ENCODE data around the gene CORO2A.
"Not testable (repeated sequence)": the region's sequence is repeated elsewhere in the genome, so short reads cannot be mapped to it uniquely, and the experiment has no call there.

CORO2A gene

DNA sequence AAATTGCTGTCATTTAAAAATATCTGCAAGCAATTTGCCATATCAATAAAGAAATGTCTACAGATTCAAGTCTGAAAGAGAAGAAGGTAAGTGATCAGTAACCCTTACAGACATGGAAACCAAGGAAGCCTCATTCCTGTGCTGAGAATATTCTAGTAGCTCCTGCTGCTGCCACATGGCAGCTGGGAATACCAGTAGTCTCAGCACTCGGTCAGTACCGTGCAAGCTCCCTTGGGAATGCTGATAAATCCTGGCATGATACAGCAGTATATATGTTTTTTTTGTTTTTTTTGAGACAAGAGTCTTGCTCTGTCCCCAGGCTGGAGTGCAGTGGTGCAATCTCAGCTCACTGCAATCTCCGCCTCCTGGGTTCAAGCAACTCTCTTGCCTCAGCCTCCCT, 108.0 kb downstream of the CORO2A start:
- DNase-seq (ENCODE audit: low spot score) = no peak

DNA sequence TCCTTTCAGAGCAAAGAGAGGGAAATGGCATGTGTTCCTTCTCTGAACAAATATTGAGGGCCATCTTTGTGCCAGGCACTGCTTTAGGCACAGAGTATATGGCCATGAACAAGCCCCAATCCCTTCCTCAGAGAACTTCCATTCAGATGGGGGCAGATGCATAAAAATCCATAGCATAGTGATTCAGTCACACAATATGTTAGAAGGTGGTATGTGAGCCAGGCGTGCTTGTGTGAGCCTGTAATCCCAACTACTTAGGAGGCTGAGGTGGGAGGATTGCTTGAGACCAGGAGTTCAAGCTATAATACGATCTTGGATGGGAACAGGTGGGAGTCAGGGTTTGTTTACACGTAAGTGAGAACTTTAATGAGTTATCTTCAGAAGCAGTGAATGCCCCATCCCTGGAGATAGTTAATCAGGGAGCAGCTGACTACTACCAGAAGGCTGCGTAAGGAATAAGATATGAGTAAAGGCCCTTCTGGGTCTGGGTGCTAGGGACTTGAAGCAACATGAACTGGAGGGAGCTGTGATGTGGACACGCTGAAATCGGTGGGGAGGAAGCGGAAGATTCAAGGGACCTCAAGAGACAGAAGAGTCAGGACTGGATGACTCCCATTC, 108.8 kb downstream of the CORO2A start:
- no peak for DNase-seq (ENCODE audit: low spot score)

GRCh38 chr9:98083061-98083501, 109.4 kb downstream of the CORO2A start:
- DNase-seq (ENCODE audit: low spot score) = peak; percentile 32

GRCh38 chr9:98081477-98082219, 110.8 kb downstream of the CORO2A start:
- DNase-seq (ENCODE audit: low spot score) = peak; percentile 54

DNA sequence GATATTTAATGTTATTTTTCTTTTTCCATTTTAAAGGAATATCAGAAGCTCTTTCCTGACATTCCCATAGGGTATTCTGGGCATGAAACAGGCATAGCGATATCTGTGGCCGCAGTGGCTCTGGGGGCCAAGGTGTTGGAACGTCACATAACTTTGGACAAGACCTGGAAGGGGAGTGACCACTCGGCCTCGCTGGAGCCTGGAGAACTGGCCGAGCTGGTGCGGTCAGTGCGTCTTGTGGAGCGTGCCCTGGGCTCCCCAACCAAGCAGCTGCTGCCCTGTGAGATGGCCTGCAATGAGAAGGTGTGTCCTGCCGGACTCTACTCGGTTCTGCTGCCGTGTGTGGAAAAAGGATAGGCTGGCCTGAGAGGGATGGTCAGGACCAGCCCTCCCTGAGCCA, 111.7 kb downstream of the CORO2A start:
- DNase-seq (ENCODE audit: low spot score) = no peak

- DNase-seq (ENCODE audit: low spot score) = peak; percentile 50
Measured at GRCh38 chr9:98080326-98080725, 112.1 kb downstream of the CORO2A start.

- DNase-seq (ENCODE audit: low spot score) = no peak
Measured at GRCh38 chr9:98078895-98079294, 113.5 kb downstream of the CORO2A start.

DNA sequence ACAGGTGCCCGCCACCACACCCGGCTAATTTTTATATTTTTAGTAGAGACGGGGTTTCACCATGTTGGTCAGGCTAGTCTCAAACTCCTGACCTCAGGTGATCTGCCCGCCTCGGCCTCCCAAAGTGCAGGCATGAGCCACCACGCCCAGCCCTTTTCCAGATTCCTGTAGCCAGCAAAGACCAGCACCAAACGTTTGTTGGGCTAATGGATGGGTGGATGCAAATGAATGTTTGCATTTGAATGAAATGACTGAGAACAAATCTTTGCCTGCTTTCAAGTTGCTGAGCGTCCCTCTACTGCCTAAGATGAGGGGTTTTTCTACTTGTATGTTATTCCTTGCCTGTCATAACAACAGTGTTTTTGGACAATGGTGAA, 115.9 kb downstream of the CORO2A start:
- not testable (repeated sequence) for DNase-seq (ENCODE audit: low spot score)

DNA sequence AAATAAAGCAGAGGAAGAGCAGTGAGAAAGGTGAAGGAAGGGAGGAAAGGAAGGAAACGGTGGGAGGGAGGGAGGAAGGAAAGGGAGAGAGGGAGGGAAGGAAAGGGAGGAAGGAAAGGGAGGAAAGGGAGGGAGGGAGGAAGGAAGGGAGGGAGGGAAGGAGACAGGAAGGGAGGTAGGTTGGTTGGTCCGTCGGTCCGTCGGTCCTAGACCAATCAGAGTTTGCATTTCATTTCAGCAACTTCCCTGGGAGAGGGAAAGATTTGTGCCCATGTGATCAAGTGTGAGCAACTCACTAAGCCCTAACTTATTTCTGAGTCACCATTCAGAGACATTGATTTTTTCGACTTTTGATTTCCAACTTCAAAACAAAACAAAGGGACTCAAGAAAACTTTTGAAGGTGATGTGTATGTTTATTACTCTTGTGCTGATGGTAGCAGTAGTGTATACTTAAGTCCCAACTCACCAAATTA, 117.1 kb downstream of the CORO2A start:
- DNase-seq (ENCODE audit: low spot score) = peak; percentile 88

DNA sequence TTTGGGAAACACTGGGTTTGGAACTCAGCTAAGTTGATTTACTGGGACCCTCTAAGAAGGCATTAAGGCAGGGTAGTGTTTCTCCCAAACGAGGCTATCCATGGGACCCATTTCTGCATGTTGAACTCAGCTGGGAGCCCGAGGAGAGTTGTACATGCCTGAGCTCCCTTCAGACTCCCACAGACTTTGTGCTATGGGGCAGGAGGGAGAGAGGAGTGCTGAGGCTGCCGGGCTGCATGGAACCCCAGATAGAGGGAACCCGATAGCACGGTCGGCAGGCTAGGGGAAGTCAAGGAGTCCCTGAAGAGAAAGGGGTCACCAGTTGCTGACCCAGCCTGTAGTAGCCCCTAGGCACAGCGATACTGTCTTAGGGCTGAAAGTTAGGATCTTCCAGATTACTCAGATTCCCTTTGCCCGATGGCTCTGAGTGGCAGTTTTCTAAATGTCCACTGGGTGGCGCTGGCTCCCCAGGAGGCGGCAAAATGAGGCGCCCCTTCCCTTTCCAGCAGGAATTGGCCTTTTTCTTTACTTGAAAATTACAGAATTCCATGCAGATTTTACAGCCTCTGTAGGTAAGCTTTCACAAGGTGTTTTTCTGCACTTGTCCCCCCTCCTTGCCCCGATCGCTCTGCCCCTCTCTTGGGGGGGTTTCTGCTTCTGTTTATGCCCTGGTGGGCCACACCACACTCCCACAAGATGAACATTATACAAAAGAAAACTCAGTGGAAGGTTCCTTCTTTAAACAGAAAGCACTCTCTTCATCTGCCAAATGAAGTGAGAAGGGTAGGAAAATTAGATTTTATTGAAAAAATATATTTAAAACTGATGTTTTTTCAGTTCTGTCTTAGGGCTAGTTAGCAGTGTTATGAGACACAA, 118.1 kb downstream of the CORO2A start:
- peak; percentile 82 for DNase-seq (ENCODE audit: low spot score)

DNA sequence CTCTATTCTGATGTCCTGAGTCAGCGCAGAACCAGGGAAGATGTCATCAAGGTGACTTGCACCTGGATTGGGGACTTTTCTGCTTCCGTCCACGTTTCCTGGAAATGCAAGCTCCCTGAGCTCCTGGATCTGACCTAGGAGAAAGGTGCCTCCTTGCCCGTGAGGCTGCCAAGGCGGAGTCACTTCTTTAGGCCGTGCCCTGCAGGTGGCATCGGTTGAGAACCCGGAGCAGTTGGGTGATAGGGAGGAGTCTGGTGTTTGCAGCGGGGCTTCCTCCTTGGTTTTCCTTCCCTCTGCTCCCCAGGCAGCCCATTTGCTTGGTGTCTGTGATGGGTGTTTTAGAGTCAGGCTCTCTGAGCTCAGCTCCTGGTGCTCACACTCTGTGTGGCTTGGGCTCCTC, 120.7 kb downstream of the CORO2A start:
- DNase-seq (ENCODE audit: low spot score) = no peak
